ENCODE measurements around the gene UPK2. TPM values are rescaled to one million over a fixed set of nuclear protein-coding genes. Genes with fewer than 3 reads are reported as not detected.
"Not testable (repeated sequence)": the region's sequence is repeated elsewhere in the genome, so short reads cannot be mapped to it uniquely, and the experiment has no call there.

Gene UPK2
- total and polyA plus RNA-seq, 2 donors (not counting 3 experiments of a cell fraction or from before 2014, with no cell fraction given) = 0.11 TPM; not detected in 1

DNA sequence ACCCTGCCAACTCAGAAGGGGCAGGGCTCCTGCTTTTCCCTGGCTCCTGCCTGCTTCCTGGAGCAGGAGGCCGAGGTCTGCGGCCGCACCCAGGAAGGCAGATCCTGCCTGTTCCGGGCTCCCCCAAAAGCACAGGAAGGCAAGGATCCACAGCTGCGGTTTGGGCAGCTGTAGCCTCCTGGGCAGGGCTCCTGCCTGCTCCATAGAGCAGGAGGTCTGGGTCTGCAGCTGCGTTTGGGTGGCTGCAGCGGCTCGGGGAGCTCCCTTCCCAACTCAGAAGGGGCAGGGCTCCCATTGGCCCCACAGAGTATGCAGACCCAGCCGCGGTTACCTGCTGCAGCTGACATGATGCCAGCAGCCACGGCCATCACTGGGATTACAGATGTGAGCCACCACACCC is 5.5 kb downstream of the UPK2 start:
- Histone ChIP-seq H4K20me1 (replicated peaks; ENCODE audit: control insufficient read depth, extremely low read depth, insufficient read depth, low read length) (no peaks in the 10 kb centered on the region), H3K4me3 (replicated peaks in 1 of 3; ENCODE audit: insufficient read depth in 1 of 3, low read depth in 1 of 3, low read length in 3 of 3) (no peak overlapping the region), H3K9me3 (replicated peaks; ENCODE audit: control insufficient read depth, insufficient read depth, low read length) (no peaks in the 10 kb centered on the region), H3K79me2 (ENCODE audit: control insufficient read depth, insufficient read depth, low read length) (no peaks in the 10 kb centered on the region), H3K4me1 (ENCODE audit: control insufficient read depth, extremely low read depth, insufficient read depth, low read length) (no peaks in the 10 kb centered on the region), H3K27ac (ENCODE audit: insufficient read depth, low read depth, low read length) (no peak overlapping the region), H3K27me3 (ENCODE audit: control insufficient read depth in 2 of 2, insufficient read depth in 2 of 2, low read length in 2 of 2) (no peaks in the 10 kb centered on the region), H3K9me1 (replicated peaks; ENCODE audit: control insufficient read depth, extremely low read depth, insufficient read depth, low read length) (no peaks in the 10 kb centered on the region), H2AFZ (ENCODE audit: low read depth, low read length) (no peak overlapping the region), H3K9ac (replicated peaks; ENCODE audit: extremely low read depth, insufficient read depth, low read length) (no peak overlapping the region), H3K36me3 (ENCODE audit: control insufficient read depth in 2 of 2, extremely low read depth in 1 of 2, insufficient read depth in 2 of 2, low read length in 2 of 2) (no peaks in the 10 kb centered on the region), H3K4me2 (ENCODE audit: insufficient read depth, low read length) (no peak overlapping the region)
- dilution Hi-C loops (cut with MboI; ENCODE audit: extremely low pct_ligation_motif_present, low sequenced_read_pairs) = no loop called here
- TF ChIP-seq GATA2 (IDR thresholded peaks at IDR 0.05; ENCODE audit: insufficient read depth, insufficient read length, low read depth, low read length) (no peak), POLR2AphosphoS5 (IDR thresholded peaks at IDR 0.05; ENCODE audit: insufficient read depth, low read depth, low read length) (no peak), MYC (IDR thresholded peaks at IDR 0.05; ENCODE audit: low read depth, low read length) (no peak), EZH2 (IDR thresholded peaks at IDR 0.05; ENCODE audit: borderline replicate concordance, low read depth, low read length, severe bottlenecking) (no peak)
- TF ChIP-seq, protein P1, sequence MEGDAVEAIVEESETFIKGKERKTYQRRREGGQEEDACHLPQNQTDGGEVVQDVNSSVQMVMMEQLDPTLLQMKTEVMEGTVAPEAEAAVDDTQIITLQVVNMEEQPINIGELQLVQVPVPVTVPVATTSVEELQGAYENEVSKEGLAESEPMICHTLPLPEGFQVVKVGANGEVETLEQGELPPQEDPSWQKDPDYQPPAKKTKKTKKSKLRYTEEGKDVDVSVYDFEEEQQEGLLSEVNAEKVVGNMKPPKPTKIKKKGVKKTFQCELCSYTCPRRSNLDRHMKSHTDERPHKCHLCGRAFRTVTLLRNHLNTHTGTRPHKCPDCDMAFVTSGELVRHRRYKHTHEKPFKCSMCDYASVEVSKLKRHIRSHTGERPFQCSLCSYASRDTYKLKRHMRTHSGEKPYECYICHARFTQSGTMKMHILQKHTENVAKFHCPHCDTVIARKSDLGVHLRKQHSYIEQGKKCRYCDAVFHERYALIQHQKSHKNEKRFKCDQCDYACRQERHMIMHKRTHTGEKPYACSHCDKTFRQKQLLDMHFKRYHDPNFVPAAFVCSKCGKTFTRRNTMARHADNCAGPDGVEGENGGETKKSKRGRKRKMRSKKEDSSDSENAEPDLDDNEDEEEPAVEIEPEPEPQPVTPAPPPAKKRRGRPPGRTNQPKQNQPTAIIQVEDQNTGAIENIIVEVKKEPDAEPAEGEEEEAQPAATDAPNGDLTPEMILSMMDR (IDR thresholded peaks at IDR 0.05; ENCODE audit: extremely low read depth in 1 of 2, insufficient read depth in 1 of 2, low read depth in 1 of 2, low read length in 2 of 2) = no peak
- no TSS peak for BruUV-seq (replicated peaks)
- DNase-seq (ENCODE audit: low read depth, low spot score) = no peak
- no peak for FAIRE-seq
- CTCF ChIA-PET = interaction anchor here (1.0 to 1.5 kb wide), 3 partner anchors 15 to 272 kb away, joined by 3 to 4 read pairs (median 3); no protein-coding TSS in a partner anchor
- intact Hi-C loops (cut with micrococcal nuclease) = no loop called here
- POLR2A ChIA-PET = no interaction called here

DNA sequence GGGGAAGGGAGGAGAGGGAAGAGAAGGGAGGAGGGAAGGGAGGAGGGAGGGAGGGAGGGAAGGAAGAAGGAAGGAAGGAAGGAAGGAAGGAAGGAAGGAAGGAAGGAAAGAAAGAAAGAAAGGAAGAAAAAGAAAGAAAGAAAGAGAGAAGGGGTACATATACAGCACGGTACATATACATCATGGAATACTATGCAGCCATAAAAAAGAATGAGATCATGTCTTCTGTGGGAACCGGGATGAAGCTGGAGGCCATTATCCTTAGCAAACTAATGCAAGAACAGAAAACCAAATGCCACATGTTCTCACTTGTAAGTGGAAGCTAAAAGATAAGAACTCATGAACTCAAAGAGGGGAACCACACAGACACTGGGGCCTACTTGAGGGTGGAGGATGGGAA is 13.4 kb downstream of the UPK2 start:
- H3K36me3 ChIP-seq (ENCODE audit: control insufficient read depth in 2 of 2, extremely low read depth in 1 of 2, insufficient read depth in 2 of 2, low read length in 2 of 2); H3K9me1 ChIP-seq (replicated peaks; ENCODE audit: control insufficient read depth, extremely low read depth, insufficient read depth, low read length); CTCF ChIA-PET; H3K4me1 ChIP-seq (ENCODE audit: control insufficient read depth, extremely low read depth, insufficient read depth, low read length); POLR2A ChIA-PET; H3K9ac ChIP-seq (replicated peaks; ENCODE audit: extremely low read depth, insufficient read depth, low read length); BruUV-seq (replicated peaks); H3K9me3 ChIP-seq (replicated peaks; ENCODE audit: control insufficient read depth, insufficient read depth, low read length); H4K20me1 ChIP-seq (replicated peaks; ENCODE audit: control insufficient read depth, extremely low read depth, insufficient read depth, low read length); DNase-seq (ENCODE audit: low read depth, low spot score); intact Hi-C loops (cut with micrococcal nuclease); FAIRE-seq; H3K4me3 ChIP-seq (replicated peaks in 1 of 3; ENCODE audit: insufficient read depth in 1 of 3, low read depth in 1 of 3, low read length in 3 of 3); H2AFZ ChIP-seq (ENCODE audit: low read depth, low read length); H3K4me2 ChIP-seq (ENCODE audit: insufficient read depth, low read length); H3K27me3 ChIP-seq (ENCODE audit: control insufficient read depth in 2 of 2, insufficient read depth in 2 of 2, low read length in 2 of 2); dilution Hi-C loops (cut with MboI; ENCODE audit: extremely low pct_ligation_motif_present, low sequenced_read_pairs); H3K27ac ChIP-seq (ENCODE audit: insufficient read depth, low read depth, low read length); H3K79me2 ChIP-seq (ENCODE audit: control insufficient read depth, insufficient read depth, low read length): not testable (repeated sequence)
